GM18873 (cell line): ENCODE data around the gene COP1.
"Not testable (repeated sequence)": the region's sequence is repeated elsewhere in the genome, so short reads cannot be mapped to it uniquely, and the experiment has no call there.

Source experiments
- ATAC-seq: cut with Tn5 transposase; IDR thresholded peaks from one replicate; pipeline ENCODE4 v1.9.1; 2021; ENCODE audit warnings: mild to moderate bottlenecking, moderate library complexity, moderate number of reproducible peaks; ENCODE audit not compliant: unreplicated experiment, low FRiP score

COP1 gene

GRCh38 chr1:176206961-176207902, at the start of gene COP1:
Gene COP1, minus strand, starts transcription at chr1:176207286. Its CDS starts 308 bp downstream, at chr1:176206978.
- peak; percentile 81 for ATAC-seq

DNA sequence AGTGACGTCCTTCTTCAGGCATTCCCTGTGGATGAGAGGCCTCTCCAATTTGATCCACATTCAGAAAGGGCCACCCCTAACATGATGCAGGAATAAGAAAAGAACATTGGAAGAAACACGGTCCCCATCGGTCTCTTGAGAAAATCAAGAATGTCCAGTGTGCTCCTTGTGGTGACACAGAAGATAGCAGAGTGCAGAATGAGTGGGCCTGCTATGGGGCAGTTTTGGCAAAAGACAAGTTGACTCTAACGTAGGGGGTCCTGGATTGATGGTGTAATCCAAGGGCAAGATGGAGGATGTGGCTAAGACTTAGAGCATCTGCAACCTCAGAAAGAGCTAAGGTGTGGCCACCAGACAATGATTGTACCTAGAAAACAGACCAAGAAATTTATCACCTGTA, 45.1 kb upstream of the COP1 start:
- ATAC-seq, result no peak

DNA sequence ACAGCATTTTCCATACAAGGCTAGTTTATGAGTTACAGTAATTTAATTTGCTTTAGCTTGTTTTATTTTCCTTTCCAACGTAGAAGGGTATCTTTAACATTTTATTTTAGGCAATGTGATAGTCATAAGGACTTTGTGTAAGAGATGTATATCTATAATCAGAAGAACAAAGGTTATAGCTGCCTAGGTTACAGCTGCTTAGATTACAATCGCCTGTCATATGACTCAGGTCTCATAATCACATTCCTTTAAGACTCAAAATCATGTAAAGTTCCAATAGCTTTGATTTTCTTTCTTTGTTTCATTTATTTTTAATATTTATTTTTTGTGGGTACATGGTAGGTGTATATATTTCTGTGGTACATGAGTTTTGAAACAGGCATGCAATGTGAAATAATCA, 37.8 kb upstream of the COP1 start:
- ATAC-seq, result no peak

GRCh38 chr1:176243746-176244145, 36.7 kb upstream of the COP1 start:
- ATAC-seq, result no peak

GRCh38 chr1:176241385-176242015, 34.4 kb upstream of the COP1 start:
- ATAC-seq, result no peak

- not testable (repeated sequence) for ATAC-seq
These were observed 26.6 kb upstream of the COP1 start for GRCh38 chr1:176233657-176234056.

DNA sequence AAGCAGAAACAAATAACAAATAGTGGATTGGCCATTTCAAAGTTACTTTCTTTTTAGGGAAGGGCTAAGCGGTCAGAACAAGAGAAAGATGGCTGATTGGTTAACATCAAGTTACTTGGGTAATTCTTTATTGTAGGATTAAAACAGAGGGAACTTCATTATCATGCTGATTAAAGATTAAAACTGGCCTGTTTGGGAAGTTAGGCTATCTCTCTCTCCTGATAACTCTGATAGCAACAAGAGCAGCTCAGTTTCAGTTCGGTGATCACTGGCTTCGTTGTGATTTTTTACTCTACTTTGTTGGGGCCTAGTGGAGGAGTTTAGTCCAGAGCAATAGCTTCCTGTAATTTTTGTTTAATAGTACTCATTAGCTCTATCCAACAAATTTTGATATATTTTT, 20.5 kb upstream of the COP1 start:
- ATAC-seq, result no peak

DNA sequence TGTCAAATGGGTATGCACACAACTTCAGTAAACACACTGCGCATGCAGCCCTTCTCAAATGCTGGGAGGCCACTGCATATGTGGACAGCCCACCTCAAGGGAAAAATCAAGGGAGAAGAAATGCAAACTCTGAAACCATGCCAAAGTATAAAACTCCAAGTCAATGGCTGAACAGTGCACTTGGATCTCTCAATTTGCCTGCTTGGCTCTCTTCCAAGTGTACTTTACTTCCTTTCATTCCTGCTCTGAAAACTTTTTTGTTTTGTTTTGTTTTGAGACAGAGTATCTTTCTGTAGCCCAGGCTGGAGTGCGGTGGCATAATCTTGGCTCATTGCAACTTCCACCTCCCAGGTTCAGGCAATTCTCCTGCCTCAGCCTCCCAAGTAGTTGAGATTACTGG, 18.8 kb upstream of the COP1 start:
- no peak for ATAC-seq

GRCh38 chr1:176225479-176225875, 18.4 kb upstream of the COP1 start:
- ATAC-seq, result no peak

DNA sequence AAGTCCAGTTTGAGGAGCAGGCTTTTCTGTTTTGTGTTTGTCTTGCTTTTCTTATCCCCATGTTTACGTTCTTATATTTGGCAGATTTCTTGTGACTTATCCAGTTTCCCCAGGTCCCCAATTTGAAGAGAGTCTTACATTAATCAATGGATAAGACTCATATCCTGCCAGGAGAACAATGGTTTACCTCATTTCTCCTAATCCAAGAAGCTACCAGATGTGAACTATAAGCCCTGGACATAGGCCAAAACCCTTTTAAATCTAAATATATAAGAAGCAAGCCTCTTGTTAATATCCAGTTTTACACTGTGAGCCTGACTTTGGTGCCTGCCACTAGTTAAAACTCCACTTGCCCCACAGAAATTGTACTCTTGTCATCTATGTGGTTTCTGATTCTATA, 15.1 kb upstream of the COP1 start:
- ATAC-seq, result no peak

DNA sequence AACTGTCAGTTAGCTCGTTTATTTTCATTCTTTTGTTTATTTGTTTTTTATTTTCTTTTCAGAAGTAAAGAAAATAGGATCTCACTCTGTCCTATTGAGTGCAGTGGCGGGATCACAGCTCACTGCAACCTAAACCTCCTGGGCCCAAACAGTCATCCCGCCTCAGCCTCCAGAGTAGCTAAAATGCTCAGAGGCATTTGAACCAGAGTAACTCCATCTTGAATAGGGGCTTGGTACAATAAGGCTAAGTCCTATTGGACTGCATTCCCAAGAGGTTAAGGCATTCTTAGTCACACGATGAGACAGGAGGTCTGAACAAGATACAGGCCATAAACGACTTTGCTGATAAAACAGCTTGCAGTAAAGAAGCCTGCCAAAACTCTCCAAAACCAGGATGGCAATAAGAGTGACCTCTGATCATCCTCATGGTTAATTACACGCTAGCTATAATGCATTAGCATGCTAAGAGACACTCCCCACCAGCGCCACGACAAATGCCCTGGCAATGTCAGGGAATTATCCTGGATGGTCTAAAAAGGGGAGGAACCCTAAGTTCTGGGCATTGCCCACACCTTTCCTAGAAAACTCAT, 13.1 kb upstream of the COP1 start:
- no peak for ATAC-seq

DNA sequence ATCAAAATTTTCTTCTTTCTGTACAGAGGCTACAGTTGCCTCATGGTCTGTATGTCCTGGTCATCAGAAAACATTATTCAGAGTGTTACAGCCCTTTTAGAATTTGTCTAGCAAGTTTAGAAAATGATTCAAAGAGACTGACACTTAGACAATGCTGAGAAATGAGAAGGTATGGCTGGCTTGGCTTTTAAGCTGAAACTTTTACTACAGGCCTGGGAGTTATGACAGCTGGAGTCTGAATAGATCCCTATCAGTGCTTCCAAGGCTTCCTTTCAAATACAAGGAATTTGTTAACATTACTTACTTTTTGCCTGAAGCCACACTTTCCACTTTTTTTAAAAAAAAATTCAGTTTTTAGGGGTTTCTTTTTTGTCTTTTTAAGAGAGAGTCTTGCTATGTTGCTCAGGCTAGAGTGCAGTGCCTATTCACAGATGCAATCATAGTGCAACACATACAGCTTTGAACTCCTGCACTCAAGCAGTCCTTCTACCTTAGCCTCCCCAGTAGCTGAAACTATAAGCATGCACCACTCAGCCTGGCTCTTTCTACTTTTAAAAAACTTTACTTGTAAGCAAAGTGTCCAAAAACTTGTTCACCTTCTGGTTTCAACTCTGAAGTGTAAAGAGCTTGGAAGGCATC, 10.5 kb upstream of the COP1 start:
- no peak for ATAC-seq

DNA sequence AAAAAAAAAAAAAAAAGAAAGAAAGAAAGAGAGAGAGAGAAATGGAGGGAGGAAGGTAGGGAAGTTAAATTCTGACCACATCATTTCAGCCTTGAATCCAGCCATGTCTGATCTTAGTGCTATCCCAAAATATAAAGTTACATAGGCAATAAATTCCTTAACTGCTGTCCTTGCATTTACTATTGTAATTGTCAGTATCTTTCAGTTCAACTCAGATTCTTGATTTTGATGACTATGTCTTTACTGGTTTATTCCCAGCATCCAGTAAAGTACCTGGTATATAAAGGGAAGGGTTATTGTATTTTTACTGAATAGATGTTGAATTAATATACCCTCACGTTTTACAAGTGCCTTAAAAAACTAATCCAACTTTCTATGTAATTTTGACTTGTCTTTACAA, 8.9 kb upstream of the COP1 start:
- ATAC-seq, result no peak

- no peak for ATAC-seq
These were observed 4.5 kb upstream of the COP1 start for GRCh38 chr1:176211396-176212165.

- ATAC-seq, result no peak
These were observed 948 bp upstream of the COP1 start for GRCh38 chr1:176208034-176208433.

GRCh38 chr1:176206006-176206960, 803 bp downstream of the COP1 start:
- ATAC-seq, result no peak

DNA sequence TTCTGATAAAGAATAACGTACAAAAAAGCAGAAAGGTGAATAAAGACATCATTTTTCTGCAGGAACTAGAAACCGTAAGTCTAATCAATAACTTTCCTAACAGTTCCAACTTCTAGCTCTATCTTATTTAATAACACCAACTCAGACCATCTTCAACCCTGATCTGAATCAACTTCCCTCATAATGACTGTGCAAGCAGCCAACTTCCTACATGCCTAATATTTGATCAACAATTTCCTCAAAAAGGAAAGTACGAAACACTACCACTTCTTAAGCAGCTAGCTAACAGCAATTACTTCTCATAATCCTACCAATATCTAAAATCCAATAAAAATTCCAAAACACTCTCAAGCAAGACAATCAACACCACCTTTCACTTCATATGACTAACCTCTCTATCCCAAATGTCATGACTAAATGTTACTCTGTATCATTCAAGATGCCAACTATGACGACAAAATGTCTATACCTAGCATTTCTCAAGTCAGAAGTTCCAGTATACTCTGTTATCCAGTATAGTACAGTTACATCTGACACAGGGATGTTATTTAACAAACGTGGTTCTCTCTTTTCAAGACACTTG, 1.7 kb downstream of the COP1 start:
- no peak for ATAC-seq

- ATAC-seq, result not testable (repeated sequence)
These were observed 2.4 kb downstream of the COP1 start for GRCh38 chr1:176204655-176205054.

DNA sequence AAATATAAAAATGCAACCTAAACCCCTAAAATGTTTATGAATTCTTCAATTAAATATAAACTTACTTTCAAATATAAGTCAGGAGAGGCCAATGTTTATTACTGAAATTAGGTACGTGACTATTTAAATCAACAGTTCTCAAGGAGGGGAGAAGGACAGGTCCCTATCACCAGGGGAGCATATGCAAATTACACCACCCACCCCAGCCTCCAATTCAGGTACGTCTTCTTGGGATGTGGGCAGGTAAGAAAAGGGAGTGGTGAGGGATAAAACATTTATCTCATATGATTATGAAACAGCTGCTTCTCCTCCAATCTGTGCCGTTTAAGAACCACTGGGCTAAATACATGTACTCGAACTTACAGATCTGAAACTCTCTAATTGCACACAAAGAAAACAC, 3.4 kb downstream of the COP1 start:
- no peak for ATAC-seq
